Right atrium auricular region (tissue), 2 donors: ENCODE measurements around the gene PLEKHG2. TPM values are rescaled to one million over a fixed set of nuclear protein-coding genes. Genes with fewer than 3 reads are reported as not detected.

Source experiments
- DNase-seq: peaks from one replicate; pipeline ENCODE4 v3.0.0-alpha.2; 2019; ENCODE audit warnings: low spot score
- H3K27ac ChIP-seq, 2 donors: fragments of 200-600 bp; sonication (generic); 1 replicate in 1 of 2; 2 replicates in 1 of 2; pipeline ENCODE4 v1.5.1; 2016 to 2019
- H3K27me3 ChIP-seq, 2 donors: fragments of 200-600 bp; sonication (generic); one replicate each; pipeline versions ENCODE4 v1.5.1 to v1.6.0; 2017 to 2019
- H3K36me3 ChIP-seq: fragments of 200-600 bp; sonication (generic); one replicate; pipeline ENCODE4 v1.5.1; 2016
- H3K4me1 ChIP-seq, 2 donors: fragments of 200-600 bp; sonication (generic); one replicate each; pipeline versions ENCODE4 v1.5.1 to v1.6.0; 2017 to 2019
- H3K4me3 ChIP-seq, 2 donors: fragments of 200-600 bp; sonication (generic); 1 replicate in 1 of 2; 2 replicates in 1 of 2; pipeline ENCODE4 v1.5.1; 2017 to 2019; ENCODE audit warnings: mild to moderate bottlenecking in 1 of 2, moderate library complexity in 1 of 2
- H3K9me3 ChIP-seq, 2 donors: fragments of 200-600 bp; sonication (generic); one replicate each; pipeline ENCODE4 v1.5.1; 2019
- CTCF ChIP-seq, 2 donors: fragments of 200-600 bp; sonication (generic); IDR thresholded peaks; one replicate each; pipeline ENCODE4 v1.5.1; 2019; ENCODE audit warnings: antibody characterized with exemption in 2 of 2
- total RNA-seq, 2 donors: library from RNA; depleted of rRNA; stranded (reverse); fragments of >200 nt; gene quantifications; one replicate each; pipeline ENCODE4 v1.1.0, GENCODE V29; 2016

PLEKHG2 gene
- total RNA-seq, 2 donors from 2014 or later = 7.5 to 12.0 TPM

GRCh38 chr19:39379865-39380396 lies 32.5 kb upstream of the PLEKHG2 start:
- peaks cover 89% of the 10 kb centered on the region for H3K36me3 ChIP-seq
- TF ChIP-seq CTCF (IDR thresholded peaks at IDR 0.05) = no peak
- no peak for DNase-seq

GRCh38 chr19:39380521-39381502 lies 31.7 kb upstream of the PLEKHG2 start:
- no peak for TF ChIP-seq CTCF (IDR thresholded peaks at IDR 0.05)
- Histone ChIP-seq H3K4me3 (no peak overlapping the region), H3K36me3 (peaks cover 92% of the 10 kb centered on the region), H3K4me1 (no peaks in the 10 kb centered on the region), H3K27me3 (no peaks in the 10 kb centered on the region), H3K9me3 (no peaks in the 10 kb centered on the region), H3K27ac (no peak overlapping the region)
- DNase-seq = no peak

More at GRCh38 chr19:39379865-39380396, 32.5 kb upstream of the PLEKHG2 start:
- Histone ChIP-seq H3K9me3 (no peaks in the 10 kb centered on the region), H3K27me3 (no peaks in the 10 kb centered on the region), H3K4me1 (no peaks in the 10 kb centered on the region), H3K27ac (no peak overlapping the region), H3K4me3 (no peak overlapping the region)

GRCh38 chr19:39381910-39382611 lies 30.4 kb upstream of the PLEKHG2 start:
- peaks cover 92% of the 10 kb centered on the region for H3K36me3 ChIP-seq
- H3K27ac ChIP-seq = no peak overlapping the region
- TF ChIP-seq CTCF (IDR thresholded peaks at IDR 0.05) = no peak
- no peak for DNase-seq
- no peak overlapping the region for H3K4me3 ChIP-seq
- H3K27me3 ChIP-seq = no peaks in the 10 kb centered on the region
- H3K4me1 ChIP-seq = no peaks in the 10 kb centered on the region
- H3K9me3 ChIP-seq = no peaks in the 10 kb centered on the region

- Histone ChIP-seq H3K36me3 (peaks cover 92% of the 10 kb centered on the region), H3K4me3 (no peak overlapping the region), H3K9me3 (no peaks in the 10 kb centered on the region), H3K27me3 (no peaks in the 10 kb centered on the region), H3K27ac (no peak overlapping the region), H3K4me1 (no peaks in the 10 kb centered on the region)
- TF ChIP-seq CTCF (IDR thresholded peaks at IDR 0.05) = no peak
- no peak for DNase-seq
Measured at GRCh38 chr19:39382991-39383828, 29.3 kb upstream of the PLEKHG2 start.

- no peak overlapping the region for H3K27ac ChIP-seq
- H3K27me3 ChIP-seq = no peaks in the 10 kb centered on the region
- peaks cover 0 to 4% of the 10 kb centered on the region in 2 donors for H3K4me1 ChIP-seq
- DNase-seq = no peak
- no peak overlapping the region for H3K4me3 ChIP-seq
- H3K9me3 ChIP-seq = no peaks in the 10 kb centered on the region
- no peak for TF ChIP-seq CTCF (IDR thresholded peaks at IDR 0.05)
- peaks cover 87% of the 10 kb centered on the region for H3K36me3 ChIP-seq
Measured at GRCh38 chr19:39384839-39385568, 27.5 kb upstream of the PLEKHG2 start.
